Activated CD8-positive, alpha-beta memory T cell treated with anti-CD3 and anti-CD28 coated beads for 48 hours (primary cell): ENCODE measurements around the gene DCC.

Experiments
- DNase-seq, 3 experiments: peaks; one replicate each; pipeline ENCODE4 v3.0.0-alpha.2; 2020; ENCODE audit warnings: low read depth in 2 of 3, low spot score in 2 of 3

DCC gene

DNA sequence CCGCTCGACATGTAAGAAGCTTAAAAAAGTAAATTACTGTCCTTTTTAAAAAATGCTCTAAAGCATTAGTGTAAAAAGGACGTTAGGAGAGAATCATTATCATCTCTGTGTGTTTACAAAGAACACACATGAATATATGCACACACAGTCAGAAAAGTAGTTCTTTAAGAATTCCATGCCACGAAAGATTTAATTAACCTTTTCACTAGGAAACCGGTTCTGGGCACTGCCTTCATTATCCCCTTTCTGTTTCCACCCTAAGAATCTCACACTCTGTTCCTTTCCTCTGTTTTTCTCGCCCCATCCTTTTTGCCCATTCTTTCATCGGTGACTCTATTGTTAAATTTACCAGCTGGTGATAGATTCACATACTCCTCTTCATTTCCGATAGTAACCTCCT lies 338.6 kb downstream of the DCC start:
- DNase-seq = no peak

DNA sequence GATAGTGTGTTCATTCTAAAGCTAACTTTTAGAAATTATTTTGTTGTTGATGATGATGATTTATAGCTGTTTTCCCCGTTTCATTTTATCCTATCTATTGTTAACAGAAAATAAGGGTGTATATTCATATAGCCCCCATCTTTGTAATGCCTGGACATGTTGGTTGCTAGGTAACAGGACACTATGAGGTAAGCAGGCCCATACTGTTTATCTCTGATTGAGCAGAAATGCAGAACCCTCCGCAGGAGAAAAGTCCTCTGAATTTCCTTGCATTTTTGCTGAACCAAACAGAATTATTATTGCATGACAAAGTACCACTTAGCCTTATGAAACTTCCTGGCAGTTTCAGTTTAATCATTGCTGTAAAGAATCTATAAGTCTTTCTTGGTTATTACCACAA lies 339.4 kb downstream of the DCC start:
- DNase-seq = no peak

DNA sequence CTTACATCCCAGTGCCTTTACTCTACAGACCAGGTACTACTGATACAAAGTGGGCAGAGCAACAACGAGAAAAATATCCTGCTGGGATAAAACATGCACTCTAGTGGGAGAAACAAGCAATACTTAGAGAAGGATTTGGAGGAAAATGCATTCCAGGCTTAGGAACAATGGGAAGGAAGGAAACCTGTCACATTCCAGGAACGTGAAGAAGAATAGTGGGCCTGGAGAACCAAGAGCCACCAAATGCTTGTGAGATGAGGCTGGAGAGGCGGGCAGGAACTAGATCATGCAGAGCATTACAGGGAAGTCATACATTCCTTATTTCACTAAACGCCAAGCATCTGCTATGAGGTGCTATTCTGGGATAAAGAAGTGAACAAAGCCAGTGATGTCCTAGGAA lies 342.3 kb downstream of the DCC start:
- no peak for DNase-seq

DNA sequence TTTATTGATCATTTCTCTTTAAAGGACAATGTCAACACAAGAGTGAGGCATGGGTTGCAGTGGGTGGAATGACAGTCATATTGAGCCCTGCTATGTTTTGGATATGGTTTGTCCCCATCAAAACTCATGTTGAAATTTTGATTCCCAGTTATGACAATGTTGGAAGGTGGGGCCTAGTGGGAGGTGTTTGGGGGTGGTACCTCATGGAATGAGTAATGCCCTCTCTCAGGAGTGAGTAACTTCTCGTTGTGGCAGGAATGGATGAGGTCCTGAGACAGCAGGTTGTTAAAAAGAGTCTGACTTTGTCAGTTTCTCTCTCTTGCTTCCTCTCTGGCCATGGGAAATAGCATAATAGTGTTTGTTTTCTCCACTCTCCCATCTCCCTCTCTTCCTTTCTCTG lies 345.3 kb downstream of the DCC start:
- DNase-seq = no peak

DNA sequence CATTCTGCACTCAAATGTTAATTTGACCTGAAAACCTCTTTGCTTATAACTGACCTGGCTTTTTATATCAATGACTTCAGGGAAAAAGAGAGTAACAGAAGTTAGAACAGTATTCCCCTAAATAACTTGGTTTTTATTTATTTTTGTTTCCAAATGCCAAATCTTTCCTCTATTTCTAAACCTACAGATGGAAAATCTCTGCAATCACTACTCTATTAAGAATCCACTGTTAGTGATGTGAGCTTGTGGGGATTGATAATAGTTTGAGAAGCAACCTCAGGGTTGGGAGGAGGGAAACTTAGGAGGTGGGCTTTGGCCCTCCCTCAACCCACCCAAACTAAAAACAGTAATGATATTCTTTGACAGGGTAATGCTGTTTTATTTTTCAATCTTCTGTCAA lies 351.8 kb downstream of the DCC start:
- no peak for DNase-seq

DNA sequence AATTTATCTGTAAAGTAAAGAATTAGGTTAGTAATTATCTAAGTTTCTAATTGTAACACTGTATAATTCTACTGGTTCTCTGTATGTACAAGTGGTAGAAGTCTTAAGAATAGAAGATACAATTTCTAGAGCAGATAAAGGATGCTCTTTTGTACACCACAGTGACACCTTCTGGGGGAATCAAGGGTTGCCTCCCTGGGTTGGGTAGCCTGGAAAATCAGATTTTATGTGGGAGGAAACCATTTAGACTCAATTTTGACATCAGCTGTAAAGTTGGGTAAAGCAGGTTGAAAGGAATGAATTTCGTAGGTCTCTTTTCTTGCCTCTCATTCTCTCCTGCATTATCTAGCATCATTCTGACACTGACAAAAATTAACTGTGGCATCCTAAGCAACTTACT lies 354.8 kb downstream of the DCC start:
- DNase-seq = no peak

DNA sequence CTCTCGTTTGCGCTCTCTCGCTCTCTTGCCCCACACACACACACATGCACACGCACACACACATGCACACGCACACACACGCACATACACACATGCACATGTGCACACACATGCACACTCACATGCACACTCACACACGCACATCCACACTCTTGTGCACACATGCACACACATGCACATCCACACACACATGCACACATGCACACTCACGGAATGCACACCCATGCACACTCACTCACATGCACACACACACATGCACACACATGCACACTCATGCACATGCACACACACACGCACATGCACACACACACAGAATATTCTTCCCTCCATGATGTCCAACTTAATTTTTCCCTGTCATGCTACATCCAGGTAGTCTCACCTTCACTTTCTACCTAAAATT lies 360.1 kb downstream of the DCC start:
- DNase-seq = no peak

DNA sequence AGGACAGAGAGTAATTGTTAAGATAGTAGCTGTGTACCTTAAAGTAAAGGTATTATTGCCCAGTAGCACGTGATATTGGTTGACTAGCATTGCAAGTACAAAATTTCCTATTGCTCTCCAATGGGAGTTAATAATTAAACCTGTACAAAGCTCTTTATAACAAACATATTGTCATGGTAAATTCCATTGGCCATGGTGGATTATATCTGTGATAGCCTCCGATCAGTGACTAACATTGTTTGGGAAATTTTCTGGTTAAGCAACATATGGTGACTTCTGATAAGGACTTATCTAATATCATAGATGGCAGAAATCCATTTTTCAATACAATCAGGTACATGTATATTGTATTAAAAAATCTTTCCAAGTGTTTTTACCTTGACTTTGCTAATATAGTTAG lies 360.8 kb downstream of the DCC start:
- no peak for DNase-seq

DNA sequence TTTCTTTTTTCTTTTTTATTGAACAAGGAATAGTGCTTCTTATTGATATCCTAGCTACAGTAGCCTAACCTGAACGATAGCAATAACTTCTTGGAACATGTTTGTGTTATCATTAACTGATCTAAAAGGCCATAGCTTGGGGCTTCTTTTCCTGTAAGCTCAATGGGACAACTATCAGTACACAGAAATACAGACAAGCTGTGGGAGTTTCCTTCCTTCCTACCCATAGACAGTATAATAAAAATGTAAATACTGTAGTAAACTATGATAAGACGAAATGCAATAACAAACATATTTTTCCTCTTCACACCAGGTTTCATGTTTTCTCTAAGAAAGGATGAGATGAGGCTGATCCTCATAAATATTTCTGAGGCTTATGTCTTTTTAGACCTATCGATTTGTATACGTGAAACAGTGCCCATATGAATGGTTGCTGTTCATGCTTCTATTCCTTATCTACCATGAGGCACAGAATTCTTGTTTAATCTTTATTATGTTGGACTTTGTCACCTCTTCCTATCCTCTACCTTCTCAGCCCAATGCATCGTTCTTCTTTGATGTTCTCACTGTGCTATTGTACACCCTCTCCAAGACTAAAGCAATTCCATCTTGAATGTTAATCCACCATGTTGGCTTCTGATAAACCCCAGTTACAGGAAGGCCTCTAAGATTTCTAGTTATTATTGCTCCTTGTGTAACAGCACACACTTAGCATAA lies 361.4 kb downstream of the DCC start:
- no peak for DNase-seq

DNA sequence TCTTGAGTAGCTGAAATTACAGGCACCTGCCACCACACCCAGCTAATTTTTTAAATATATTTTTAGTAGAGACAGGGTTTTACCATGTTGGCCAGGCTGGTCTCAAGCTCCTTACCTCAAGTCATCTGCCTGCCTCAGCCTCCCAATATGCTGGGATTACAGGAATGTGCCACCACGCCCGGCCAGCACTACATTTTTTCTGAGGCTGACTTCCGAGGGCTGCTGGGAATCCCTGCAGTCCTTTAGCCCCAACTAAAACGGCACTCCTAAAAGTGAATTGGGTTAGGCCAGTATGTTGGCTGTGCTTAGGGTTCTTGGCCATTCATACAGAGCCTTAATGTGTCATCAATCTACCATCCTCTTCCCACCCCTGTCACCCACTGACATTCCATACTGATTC lies 375.4 kb downstream of the DCC start:
- DNase-seq = no peak

DNA sequence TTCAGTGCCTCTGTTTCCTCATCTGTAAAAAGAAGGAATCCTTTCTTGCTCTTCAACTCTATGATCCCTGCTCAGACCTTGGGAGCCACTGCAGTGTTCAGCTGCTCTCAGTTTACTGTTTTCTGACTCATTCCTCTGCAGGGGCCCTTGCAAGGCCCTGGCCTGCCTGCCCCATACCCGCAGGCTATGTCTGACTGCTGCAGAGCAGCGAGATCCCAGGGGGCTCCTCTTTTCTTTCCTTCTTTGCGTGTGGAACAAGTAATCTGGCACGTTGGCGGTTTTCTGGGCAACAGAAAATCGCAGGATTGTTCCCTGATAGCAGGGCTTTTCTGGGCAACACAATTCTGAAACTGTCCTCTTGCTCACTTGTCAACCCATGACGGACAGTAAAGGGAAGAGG lies 376.0 kb downstream of the DCC start:
- DNase-seq = no peak

DNA sequence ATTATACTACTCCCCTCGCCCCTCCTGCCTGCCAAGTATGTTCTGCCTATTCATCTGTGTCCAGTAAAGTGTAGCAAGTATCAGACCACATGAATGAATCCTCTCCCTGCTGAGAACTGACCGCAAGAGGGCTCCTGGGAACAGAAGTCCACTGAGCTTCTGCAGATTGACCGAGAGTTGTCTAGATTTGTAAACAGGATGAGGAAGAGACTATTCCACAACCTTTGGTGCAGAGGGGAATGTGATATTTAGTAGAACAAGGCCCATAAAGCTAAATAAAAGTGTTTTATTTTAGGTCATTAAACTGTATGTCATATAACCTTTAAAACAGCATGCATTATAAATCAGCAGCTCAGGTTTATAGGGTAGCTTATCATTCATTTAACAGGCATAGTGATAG lies 377.0 kb downstream of the DCC start:
- no peak for DNase-seq

DNA sequence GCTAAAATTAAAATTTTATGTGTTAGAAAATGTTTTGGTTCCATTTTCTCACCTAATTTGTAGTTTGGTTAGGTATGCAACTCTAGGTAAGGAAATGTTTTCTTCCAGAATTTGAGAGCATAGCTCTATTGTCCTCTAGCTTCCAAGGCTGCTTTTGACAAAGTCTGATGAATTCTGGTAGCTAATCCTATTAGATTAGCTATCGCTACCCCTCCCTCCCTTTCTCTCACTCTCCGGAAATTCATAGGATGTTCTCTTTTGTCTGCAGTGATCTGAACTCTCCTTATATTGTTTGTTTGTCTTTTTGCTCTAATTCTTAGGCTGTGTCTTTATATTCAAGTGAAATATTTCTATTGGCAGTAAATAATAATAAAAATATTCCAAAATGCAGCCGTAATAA lies 382.9 kb downstream of the DCC start:
- no peak for DNase-seq

DNA sequence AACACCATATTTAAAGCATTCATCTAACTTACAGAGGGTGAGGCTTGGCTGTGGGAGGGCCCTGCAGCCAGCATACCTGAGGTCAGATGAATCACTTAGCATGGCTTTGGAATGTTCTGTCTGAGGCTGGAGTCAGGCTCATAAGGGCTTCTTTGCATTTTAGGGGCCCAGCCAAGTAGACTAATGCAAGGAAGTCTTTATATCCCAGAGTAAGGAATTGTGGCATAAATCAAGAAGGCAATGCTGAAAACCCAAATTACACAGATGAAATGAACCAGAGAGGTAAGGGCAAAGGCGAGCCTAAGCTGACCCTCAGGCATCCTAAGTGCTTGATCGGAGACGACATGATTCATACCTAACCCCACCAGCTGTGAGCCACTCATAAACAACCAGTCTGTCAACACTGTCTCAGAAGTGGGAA lies 383.6 kb downstream of the DCC start:
- no peak for DNase-seq

DNA sequence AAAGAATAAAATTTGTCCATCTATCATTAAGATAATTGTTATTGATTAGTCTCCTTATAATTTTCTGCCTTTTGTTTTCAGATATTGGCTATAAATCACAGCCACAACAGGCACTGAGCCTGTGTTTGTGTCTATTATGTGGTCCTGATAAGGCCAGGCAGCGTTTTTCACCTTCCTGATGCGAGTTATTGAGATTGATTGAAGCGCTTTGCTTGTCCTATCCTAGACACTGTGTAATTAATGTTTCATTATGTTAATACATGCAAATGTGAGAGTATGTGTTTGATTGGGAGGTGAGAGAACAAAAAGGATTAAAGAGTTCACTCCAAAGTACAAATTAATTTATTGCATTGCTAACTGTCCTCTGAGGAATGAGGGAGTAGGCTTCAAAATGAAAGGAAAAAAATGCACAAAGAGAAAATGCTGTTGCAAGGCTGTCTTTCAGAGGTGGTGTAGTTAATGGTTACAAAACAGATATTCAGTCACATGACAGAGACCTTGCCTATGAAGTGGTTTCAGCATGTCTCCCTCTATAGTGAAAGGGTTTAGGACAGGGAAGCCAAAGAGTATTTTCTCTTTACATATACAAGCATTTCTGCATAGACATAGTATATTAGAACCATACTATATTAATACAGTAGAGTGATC lies 391.1 kb downstream of the DCC start:
- DNase-seq = no peak

DNA sequence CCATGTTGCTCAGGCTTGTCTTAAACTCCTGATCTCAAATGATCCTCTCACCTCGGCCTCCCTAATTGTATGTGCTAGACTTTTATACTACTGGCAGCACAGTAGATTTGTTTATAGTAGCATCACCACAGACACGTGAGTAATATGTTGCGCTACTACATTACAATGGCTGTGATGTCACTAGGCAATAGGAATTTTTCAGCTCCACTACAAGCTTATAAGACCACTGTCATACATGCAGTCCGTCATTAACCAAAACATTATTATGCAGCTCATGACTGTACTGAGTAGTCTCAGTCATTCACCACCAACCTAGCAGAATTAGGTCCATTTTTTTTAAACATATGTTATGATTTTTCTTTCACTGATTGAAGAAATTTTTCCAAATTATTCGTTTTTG lies 398.9 kb downstream of the DCC start:
- DNase-seq = no peak

DNA sequence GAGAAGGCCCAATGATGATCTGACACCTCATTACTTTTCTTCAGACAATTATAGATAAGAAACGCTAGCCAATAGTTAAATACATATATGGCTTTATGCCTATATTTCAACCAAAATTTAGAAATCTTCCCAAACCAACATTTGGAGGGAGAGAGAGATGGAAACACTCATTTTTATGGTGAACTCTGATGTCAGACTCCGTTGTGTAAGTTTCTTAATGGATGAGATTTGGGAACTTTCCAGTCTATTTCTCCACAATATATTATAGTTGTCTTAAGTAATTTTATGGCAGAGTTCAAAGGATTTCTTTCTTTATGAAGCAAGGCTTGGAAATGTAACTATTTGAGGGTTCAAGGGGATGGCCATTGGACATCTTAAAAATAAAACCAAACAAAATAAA lies 407.0 kb downstream of the DCC start:
- no peak for DNase-seq

DNA sequence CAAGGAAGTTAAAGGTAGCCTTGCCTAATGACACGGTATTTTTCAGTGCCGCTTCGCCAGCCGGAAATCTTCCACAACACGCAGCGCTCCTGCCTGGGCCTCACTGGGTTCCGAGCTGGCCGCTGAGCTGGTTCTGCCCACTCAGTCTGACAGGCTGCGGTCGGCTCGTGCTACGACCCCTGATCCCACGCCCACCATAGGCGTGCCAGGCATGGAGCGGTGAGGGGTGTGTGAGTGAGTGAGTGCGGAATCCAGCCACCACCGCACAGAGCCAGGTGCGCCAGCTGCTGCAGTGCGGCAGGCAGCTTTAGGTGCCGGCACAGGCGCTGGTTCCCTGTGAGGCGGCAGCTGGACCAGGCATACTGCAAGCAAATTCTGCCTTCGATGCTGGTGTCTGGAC lies 407.9 kb downstream of the DCC start:
- DNase-seq = no peak

DNA sequence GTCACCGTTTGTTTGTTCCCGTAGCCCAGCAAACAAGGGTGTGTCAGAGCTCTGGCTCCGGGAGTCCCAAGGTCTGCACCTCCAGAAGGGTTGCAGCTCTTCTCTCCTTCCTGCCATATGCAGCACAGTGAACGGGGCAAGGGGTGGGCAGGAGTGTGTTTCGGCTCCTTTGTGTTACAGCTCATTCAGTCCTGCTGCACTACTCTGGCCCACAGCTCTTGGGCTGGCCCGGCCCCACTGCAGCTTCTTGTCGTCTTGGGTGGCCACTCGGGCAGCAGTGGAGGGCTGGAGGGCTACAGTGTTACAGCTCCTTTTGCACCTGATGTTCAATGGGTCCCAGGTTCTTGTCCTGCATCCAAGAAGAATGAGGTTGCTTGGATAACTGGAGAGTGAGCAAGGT lies 408.3 kb downstream of the DCC start:
- no peak for DNase-seq

DNA sequence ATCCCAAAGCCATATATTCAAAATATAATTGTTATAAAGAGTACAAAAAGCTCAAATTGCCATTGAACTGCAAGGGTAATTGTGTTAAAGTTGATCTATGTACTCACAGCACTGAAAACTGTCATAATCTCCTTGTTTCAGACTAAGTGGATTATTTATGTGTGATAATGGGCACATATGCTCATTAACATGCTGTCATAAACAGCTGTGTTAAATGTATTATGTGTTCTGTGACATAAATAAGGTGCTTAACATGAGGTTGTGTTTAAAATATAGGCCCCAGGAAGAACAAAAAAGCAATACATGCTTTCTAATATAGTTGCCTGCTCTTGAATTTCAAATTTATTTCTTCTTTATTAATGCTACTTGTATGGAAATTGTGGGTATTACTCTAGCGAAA lies 409.5 kb downstream of the DCC start:
- DNase-seq = no peak

DNA sequence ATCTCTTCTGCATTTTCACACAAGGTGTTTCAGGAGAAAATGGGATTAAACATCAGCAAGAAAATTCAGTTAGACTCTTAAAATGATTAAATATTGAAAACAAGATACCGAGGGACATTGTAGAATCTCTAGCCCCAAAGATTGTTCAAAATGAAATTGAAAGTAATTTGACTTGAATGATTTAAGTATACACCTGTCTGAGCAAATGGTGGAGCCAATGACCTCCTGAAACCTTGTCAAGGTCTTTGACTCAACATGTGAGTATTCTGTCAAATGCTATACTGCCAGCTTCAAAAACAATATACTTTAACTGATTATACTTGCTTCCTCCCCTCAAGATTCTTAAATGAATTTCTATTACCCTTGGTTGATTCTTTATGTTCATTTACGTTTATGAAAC lies 411.0 kb downstream of the DCC start:
- no peak for DNase-seq

DNA sequence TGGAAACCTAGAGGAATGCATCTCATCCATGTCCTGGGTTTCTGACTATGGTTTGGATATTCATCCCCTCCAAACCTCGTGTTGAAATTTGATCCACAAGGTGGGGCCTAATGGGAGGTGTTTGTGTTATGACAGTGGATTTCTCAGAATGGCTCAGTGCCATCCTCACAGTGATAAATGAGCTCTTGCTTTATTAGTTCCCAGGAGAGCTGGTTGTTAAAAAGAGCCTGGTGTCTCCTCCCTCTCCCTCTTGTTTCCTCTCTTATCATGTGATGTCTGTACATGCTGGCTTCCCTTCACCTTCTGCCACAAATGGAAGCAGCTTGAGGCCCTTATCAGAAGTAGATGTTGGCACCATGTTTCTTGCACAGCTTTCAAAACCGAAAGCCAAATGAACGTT lies 424.3 kb downstream of the DCC start:
- DNase-seq = no peak

DNA sequence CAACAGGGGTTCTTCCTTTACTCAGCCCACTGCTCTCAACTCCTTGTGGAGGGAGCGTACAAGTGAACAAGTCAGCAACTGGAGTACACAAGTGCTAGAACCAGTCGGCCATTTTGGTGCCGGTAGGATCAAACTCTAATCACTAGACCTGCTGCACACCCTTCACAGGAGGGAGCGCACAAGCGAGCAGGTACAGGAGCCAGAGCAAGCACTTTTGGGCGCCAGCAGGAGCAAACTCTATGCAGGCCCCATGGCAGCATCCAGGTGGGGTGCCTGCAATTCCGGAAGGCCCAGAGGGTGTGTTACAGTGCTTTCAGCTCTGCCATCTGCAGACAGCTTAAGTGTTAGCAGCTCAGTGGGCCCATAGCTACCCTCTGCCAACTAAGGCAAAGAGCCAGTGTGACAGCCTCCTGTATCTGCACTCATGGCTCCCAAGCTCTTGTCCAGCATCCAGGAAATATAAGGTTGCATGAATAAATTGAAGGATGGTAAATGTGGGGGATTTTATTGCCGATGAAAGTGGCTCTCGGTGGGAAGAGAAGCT lies 426.1 kb downstream of the DCC start:
- DNase-seq = no peak
